G401.6 (cell line): ENCODE results near the gene PNPLA3.

Experiments used
- FAIRE-seq: peaks from 2 replicates; lab custom pipeline; 2012; peaks lifted over from hg19 to GRCh38; lab: Jason Lieb, UNC

The PNPLA3 gene

GRCh38 chr22:43994416-43994815 is 70.8 kb downstream of the PNPLA3 start:
- no peak for FAIRE-seq

GRCh38 chr22:43995057-43995685 is 71.6 kb downstream of the PNPLA3 start:
- FAIRE-seq, result no peak

- FAIRE-seq, result no peak
Observed at GRCh38 chr22:43995798-43996169, 72.2 kb downstream of the PNPLA3 start.

GRCh38 chr22:43996170-43996980 is 72.8 kb downstream of the PNPLA3 start:
- no peak for FAIRE-seq

GRCh38 chr22:43996981-43997265 is 73.3 kb downstream of the PNPLA3 start:
- no peak for FAIRE-seq
